H1 (cell line): ENCODE data around the gene NEK9. TPM values are rescaled to one million over a fixed set of nuclear protein-coding genes. Genes with fewer than 3 reads are reported as not detected.

Experiments
- CTCF ChIA-PET: fragments of 300-600 bp; sonication (Branson Sonifier 250); formaldehyde crosslinking; loops from one replicate; lab custom pipeline; 2021; ENCODE audit not compliant: partially characterized antibody; lab: Charles Lee
- POLR2A ChIA-PET: fragments of 300-600 bp; sonication (Branson Sonifier 250); formaldehyde crosslinking; loops from one replicate; lab custom pipeline; 2021; ENCODE audit warnings: inconsistent platforms; ENCODE audit not compliant: partially characterized antibody; lab: Charles Lee
- DNase-seq, 2 experiments: peaks; one replicate each; pipeline versions ENCODE4 v3.0.0 to v3.0.0-alpha.2; 2010 to 2022; ENCODE audit warnings: low spot score in 2 of 2, low read depth in 1 of 2, mixed read lengths in 1 of 2
- FAIRE-seq: peaks from 2 replicates; lab custom pipeline; 2011; peaks lifted over from hg19 to GRCh38; lab: Jason Lieb, UNC
- H2AFZ ChIP-seq: 2 replicates; pipeline ENCODE4 v1.8.1; 2012; ENCODE audit warnings: low read length, inconsistent platforms
- H2AK5ac ChIP-seq: 2 replicates; pipeline ENCODE4 v1.6.1; 2013; ENCODE audit warnings: low read depth, low read length
- H2BK120ac ChIP-seq: replicated peaks from 2 replicates; pipeline ENCODE3; 2013; ENCODE audit warnings: low read depth, low read length, inconsistent platforms
- H2BK12ac ChIP-seq: 2 replicates; pipeline ENCODE4 v1.6.1; 2013; ENCODE audit warnings: low read depth, low read length
- H2BK15ac ChIP-seq: 2 replicates; pipeline ENCODE4 v1.6.1; 2013; ENCODE audit warnings: low read length
- H2BK20ac ChIP-seq: 2 replicates; pipeline ENCODE4 v1.6.1; 2013; ENCODE audit warnings: low read length
- H2BK5ac ChIP-seq: 2 replicates; pipeline ENCODE4 v1.6.1; 2013; ENCODE audit warnings: low read depth, low read length
- H3K14ac ChIP-seq: 2 replicates; pipeline ENCODE4 v1.6.1; 2013; ENCODE audit warnings: inconsistent platforms; ENCODE audit not compliant: insufficient read length
- H3K18ac ChIP-seq: 2 replicates; pipeline ENCODE4 v1.6.1; 2013; ENCODE audit warnings: low read length; ENCODE audit errors: extremely low read depth
- H3K23ac ChIP-seq: 2 replicates; pipeline ENCODE4 v1.6.1; 2013; ENCODE audit warnings: inconsistent platforms; ENCODE audit not compliant: insufficient read length
- H3K23me2 ChIP-seq: 2 replicates; pipeline ENCODE4 v1.6.1; 2013; ENCODE audit warnings: low read depth, low read length
- H3K27ac ChIP-seq: 2 replicates; pipeline ENCODE4 v1.6.1; 2011; ENCODE audit warnings: low read depth, low read length, inconsistent platforms
- H3K27me3 ChIP-seq, 4 experiments: replicated peaks in 1 of 4; 1 replicate in 1 of 4; 2 replicates in 3 of 4; pipeline versions ENCODE4 v1.6.1 to v1.8.1; 2011 to 2013; ENCODE audit warnings: low read length in 3 of 4, mild to moderate bottlenecking in 3 of 4, inconsistent platforms in 2 of 4, mixed read lengths in 2 of 4, moderate library complexity in 1 of 4; ENCODE audit not compliant: control insufficient read depth in 3 of 4, insufficient read depth in 3 of 4; ENCODE audit errors: extremely low read depth in 1 of 4
- H3K36me3 ChIP-seq, 4 experiments: 2 replicates each; pipeline versions ENCODE4 v1.6.1 to v1.8.1; 2011 to 2013; ENCODE audit warnings: mild to moderate bottlenecking in 4 of 4, low read length in 3 of 4, moderate library complexity in 2 of 4, control low read depth in 1 of 4, inconsistent platforms in 1 of 4; ENCODE audit not compliant: insufficient read depth in 4 of 4, control insufficient read depth in 2 of 4
- H3K4ac ChIP-seq: replicated peaks from 2 replicates; pipeline ENCODE3; 2013; ENCODE audit warnings: low read length, low read depth, mixed read lengths, inconsistent platforms; ENCODE audit not compliant: insufficient read length
- H3K4me1 ChIP-seq, 4 experiments: replicated peaks in 1 of 4; 1 replicate in 1 of 4; 2 replicates in 3 of 4; pipeline versions ENCODE4 v1.6.1 to v1.8.1; 2011 to 2013; ENCODE audit warnings: low read length in 3 of 4, inconsistent platforms in 2 of 4, mixed read lengths in 1 of 4; ENCODE audit not compliant: insufficient read depth in 4 of 4, control insufficient read depth in 3 of 4
- H3K4me2 ChIP-seq, 2 experiments: 2 replicates each; pipeline versions ENCODE4 v1.6.1 to v1.8.1; 2011 to 2013; ENCODE audit warnings: low read depth in 2 of 2, low read length in 2 of 2, control low read depth in 1 of 2, inconsistent platforms in 1 of 2, mild to moderate bottlenecking in 1 of 2; ENCODE audit not compliant: insufficient read depth in 1 of 2
- H3K4me3 ChIP-seq, 4 experiments: fragments of 200-600, 300-600 bp in 1 of 4; sonication (generic), shearing (Covaris generic), sonication (Bioruptor Twin) in 1 of 4; 2 replicates each; pipeline versions ENCODE4 v1.5.1 to v1.8.1; 2011 to 2016; ENCODE audit warnings: low read length in 4 of 4, low read depth in 3 of 4, control low read depth in 2 of 4, inconsistent platforms in 2 of 4, mild to moderate bottlenecking in 2 of 4, mixed read lengths in 1 of 4, moderate library complexity in 1 of 4; ENCODE audit not compliant: insufficient read depth in 2 of 4; ENCODE audit errors: extremely low read depth in 1 of 4
- H3K56ac ChIP-seq: replicated peaks from 2 replicates; pipeline ENCODE3; 2013; ENCODE audit warnings: low read depth, mild to moderate bottlenecking, mixed read lengths, low read length, inconsistent platforms; ENCODE audit not compliant: insufficient read length
- H3K79me1 ChIP-seq: 2 replicates; pipeline ENCODE4 v1.6.1; 2013; ENCODE audit warnings: low read depth, low read length, control low read depth
- H3K79me2 ChIP-seq, 2 experiments: 2 replicates each; pipeline versions ENCODE4 v1.6.1 to v1.8.1; 2012 to 2013; ENCODE audit warnings: low read length in 2 of 2, mild to moderate bottlenecking in 2 of 2, inconsistent platforms in 1 of 2; ENCODE audit not compliant: insufficient read depth in 2 of 2, control insufficient read depth in 1 of 2
- H3K9ac ChIP-seq, 4 experiments: replicated peaks in 1 of 4; 1 replicate in 1 of 4; 2 replicates in 3 of 4; pipeline versions ENCODE4 v1.6.1 to v1.8.1; 2011 to 2013; ENCODE audit warnings: low read depth in 3 of 4, low read length in 3 of 4, control low read depth in 2 of 4, mild to moderate bottlenecking in 2 of 4, moderate library complexity in 2 of 4, inconsistent platforms in 1 of 4; ENCODE audit errors: extremely low read depth in 1 of 4
- H3K9me3 ChIP-seq, 2 experiments: 2 replicates each; pipeline versions ENCODE4 v1.6.1 to v1.8.1; 2012 to 2013; ENCODE audit warnings: mild to moderate bottlenecking in 2 of 2, moderate library complexity in 2 of 2, control low read depth in 1 of 2, inconsistent platforms in 1 of 2, low read depth in 1 of 2, low read length in 1 of 2, mixed read lengths in 1 of 2; ENCODE audit not compliant: insufficient read depth in 2 of 2
- H4K20me1 ChIP-seq, 2 experiments: replicated peaks in 1 of 2; 2 replicates each; pipeline versions ENCODE3 to v1.8.1; 2011 to 2013; ENCODE audit warnings: inconsistent platforms in 2 of 2, low read length in 2 of 2, mild to moderate bottlenecking in 1 of 2; ENCODE audit not compliant: insufficient read depth in 2 of 2, control insufficient read depth in 1 of 2
- H4K5ac ChIP-seq: 2 replicates; pipeline ENCODE4 v1.6.1; 2013; ENCODE audit warnings: low read length, low read depth, mixed read lengths, inconsistent platforms; ENCODE audit not compliant: insufficient read length
- H4K8ac ChIP-seq: 2 replicates; pipeline ENCODE4 v1.8.0; 2013; ENCODE audit warnings: mild to moderate bottlenecking, moderate library complexity, low read length, inconsistent platforms; ENCODE audit not compliant: insufficient read depth; ENCODE audit errors: extremely low read depth
- H4K91ac ChIP-seq: replicated peaks from 2 replicates; pipeline ENCODE3; 2013; ENCODE audit warnings: low read length, mixed read lengths, inconsistent platforms; ENCODE audit not compliant: insufficient read length
- ASH2L ChIP-seq: fragments of 200-600, 300-600 bp; sonication (generic); IDR thresholded peaks from one replicate; pipeline ENCODE4 v1.7.1; 2017; ENCODE audit warnings: low read length
- CEBPB ChIP-seq: IDR thresholded peaks from 2 replicates; pipeline ENCODE4 v1.6.1; 2012; ENCODE audit warnings: low read depth, low read length
- CHD1 ChIP-seq: IDR thresholded peaks from 2 replicates; pipeline ENCODE4 v1.6.1; 2012; ENCODE audit warnings: low read depth, low read length, improper control_type of control experiment
- EGR1 ChIP-seq: IDR thresholded peaks from 2 replicates; pipeline ENCODE4 v1.6.1; 2011; ENCODE audit warnings: low read depth, low read length, borderline replicate concordance
- GTF2F1 ChIP-seq: IDR thresholded peaks from 2 replicates; pipeline ENCODE4 v1.6.1; 2012; ENCODE audit warnings: low read depth, low read length, improper control_type of control experiment, borderline replicate concordance
- KDM1A ChIP-seq: fragments of 200-600, 300-600 bp; sonication (generic); IDR thresholded peaks from 2 replicates; pipeline ENCODE4 v1.7.1; 2016; ENCODE audit warnings: mild to moderate bottlenecking, low read length, borderline replicate concordance
- KDM4A ChIP-seq: IDR thresholded peaks from one replicate; pipeline ENCODE4 v1.7.1; 2012; ENCODE audit warnings: low read depth, mild to moderate bottlenecking, moderate library complexity, low read length, inconsistent platforms; ENCODE audit not compliant: severe bottlenecking
- MAFK ChIP-seq: IDR thresholded peaks from 2 replicates; pipeline ENCODE4 v1.6.1; 2012; ENCODE audit warnings: low read depth, mild to moderate bottlenecking, improper control_type of control experiment, low read length
- SIN3A ChIP-seq, 2 experiments: IDR thresholded peaks in 1 of 2; conservative IDR thresholded peaks in 1 of 2; 2 replicates each; pipeline ENCODE4 v1.6.1; 2011 to 2012; ENCODE audit warnings: low read length in 2 of 2, improper control_type of control experiment in 1 of 2, low read depth in 1 of 2, mild to moderate bottlenecking in 1 of 2
- SIX5 ChIP-seq: IDR thresholded peaks from 2 replicates; pipeline ENCODE4 v1.6.1; 2011; ENCODE audit warnings: mild to moderate bottlenecking, low read depth, low read length
- WGBS, 2 experiments: shearing (Covaris generic) in 1 of 2; methylation state at CpG; one replicate each; pipeline versions ENCODE4 v1.1.6 to v1.1.7; 2013 to 2015; ENCODE audit warnings: low lambda C conversion rate in 2 of 2, mixed read lengths in 2 of 2, inconsistent platforms in 1 of 2, low coverage in 1 of 2, missing lambda C conversion rate in 1 of 2; ENCODE audit not compliant: insufficient replicate concordance in 2 of 2, insufficient coverage in 1 of 2, insufficient read length in 1 of 2; ENCODE audit errors: extremely low coverage in 1 of 2, missing lambda C conversion rate in 1 of 2; 5-methylcytosine and 5-hydroxymethylcytosine counted together
- polyA plus RNA-seq, 7 experiments: library from polyadenylated mRNA; depleted of rRNA in 3 of 7; stranded (reverse) in 5 of 7; unstranded in 2 of 7; fragments of >200 nt in 5 of 7; fragments of 200-250 nt in 2 of 7; gene quantifications; 1 replicate in 5 of 7; 2 replicates in 1 of 7; 4 replicates in 1 of 7; pipeline versions ENCODE4 v1.2.1 to v1.2.3, GENCODE V29; 2011 to 2013; ENCODE audit warnings: missing spikeins in 2 of 7, mixed read lengths in 2 of 7
- total RNA-seq: library from RNA; stranded (reverse); fragmentation: NEBNext Ultra II Directional; extraction: Animal tissue kit (Norgen Biotek cat#: 25700); gene quantifications from 2 replicates; pipeline ENCODE4 v1.2.1, GENCODE V29; 2021

Gene NEK9
- total and polyA plus RNA-seq, 2 of the 8 experiments (the other 6 are each of a cell fraction or from before 2014, with no cell fraction given): 16.0 to 43.6 TPM

- H2BK20ac ChIP-seq: no peak overlapping the region
- no peaks in the 10 kb centered on the region for H3K9me3 ChIP-seq
- H3K79me1 ChIP-seq: no peaks in the 10 kb centered on the region
- no peak overlapping the region for H3K23ac ChIP-seq
- no peak overlapping the region for H2AK5ac ChIP-seq
- no peak for DNase-seq
- no peaks in the 10 kb centered on the region for H3K23me2 ChIP-seq
- H3K56ac ChIP-seq: no peak overlapping the region
- no peak overlapping the region for H3K14ac ChIP-seq
- TF ChIP-seq CHD1: no peak
- TF ChIP-seq SIN3A (conservative IDR thresholded peaks at IDR 0.05 in 1 of 2, IDR thresholded peaks at IDR 0.05 in 1 of 2; ENCODE audit: low read depth in 1 of 2, low read length in 2 of 2): no peak
- no peak for TF ChIP-seq KDM1A
- TF ChIP-seq GTF2F1: no peak
- TF ChIP-seq CEBPB: no peak
- no peak for TF ChIP-seq ASH2L
- TF ChIP-seq SIX5: no peak
- TF ChIP-seq EGR1: no peak
- no peak for TF ChIP-seq KDM4A
- TF ChIP-seq MAFK: no peak
- no peak overlapping the region for H3K4ac ChIP-seq
- H3K36me3 ChIP-seq: peaks cover 0 to 22% (median 1%) of the 10 kb centered on the region in 4 experiments; a peak in 5 of 8 replicates
- H3K4me2 ChIP-seq: no peak overlapping the region
- H3K18ac ChIP-seq: no peak overlapping the region
- H3K4me3 ChIP-seq: no peak overlapping the region
- H2BK15ac ChIP-seq: no peak overlapping the region
- H4K91ac ChIP-seq: no peak overlapping the region
- H2BK5ac ChIP-seq: no peak overlapping the region
- H4K5ac ChIP-seq: no peak overlapping the region
- H4K8ac ChIP-seq: no peak overlapping the region
- H4K20me1 ChIP-seq: no peaks in the 10 kb centered on the region
- ChIA-PET POLR2A (interaction anchor here (1.2 kb wide), 1 partner anchor 10 kb away, joined by 3 read pairs; no protein-coding TSS in a partner anchor), CTCF (interaction anchor here (0.6 to 2.6 kb wide), 4 partner anchors 46 to 135 kb away, joined by 3 to 13 read pairs (median 6); no protein-coding TSS in a partner anchor)
- no peak overlapping the region for H3K27ac ChIP-seq
- H2BK12ac ChIP-seq: no peak overlapping the region
- H2BK120ac ChIP-seq: no peak overlapping the region
- H3K4me1 ChIP-seq: no peaks in the 10 kb centered on the region
- 93% methylated on average over 6 of the region's 6 CpGs; no CpG with 5 or more reads in 1 of the 2 experiments for WGBS, 2 experiments
- H2AFZ ChIP-seq: no peak overlapping the region
- H3K79me2 ChIP-seq: no peaks in the 10 kb centered on the region
- no peaks in the 10 kb centered on the region for H3K27me3 ChIP-seq
- no peak for FAIRE-seq
- H3K9ac ChIP-seq: no peak overlapping the region
Observed at GRCh38 chr14:75042035-75042434, 84.8 kb downstream of the NEK9 start.
